ENCODE results near the gene SERPINB6. TPM values are rescaled to one million over a fixed set of nuclear protein-coding genes. Genes with fewer than 3 reads are reported as not detected.
"Not testable (repeated sequence)": the region's sequence is repeated elsewhere in the genome, so short reads cannot be mapped to it uniquely, and the experiment has no call there.

SERPINB6 gene
- polyA plus RNA-seq, 4 donors: 83.0 to 97.4 (median 84.7) TPM

- no peak for DNase-seq (ENCODE audit: low read depth in 4 of 4, low spot score in 3 of 4)
These were observed 54.3 kb downstream of the SERPINB6 start for GRCh38 chr6:2917065-2917464.

DNA sequence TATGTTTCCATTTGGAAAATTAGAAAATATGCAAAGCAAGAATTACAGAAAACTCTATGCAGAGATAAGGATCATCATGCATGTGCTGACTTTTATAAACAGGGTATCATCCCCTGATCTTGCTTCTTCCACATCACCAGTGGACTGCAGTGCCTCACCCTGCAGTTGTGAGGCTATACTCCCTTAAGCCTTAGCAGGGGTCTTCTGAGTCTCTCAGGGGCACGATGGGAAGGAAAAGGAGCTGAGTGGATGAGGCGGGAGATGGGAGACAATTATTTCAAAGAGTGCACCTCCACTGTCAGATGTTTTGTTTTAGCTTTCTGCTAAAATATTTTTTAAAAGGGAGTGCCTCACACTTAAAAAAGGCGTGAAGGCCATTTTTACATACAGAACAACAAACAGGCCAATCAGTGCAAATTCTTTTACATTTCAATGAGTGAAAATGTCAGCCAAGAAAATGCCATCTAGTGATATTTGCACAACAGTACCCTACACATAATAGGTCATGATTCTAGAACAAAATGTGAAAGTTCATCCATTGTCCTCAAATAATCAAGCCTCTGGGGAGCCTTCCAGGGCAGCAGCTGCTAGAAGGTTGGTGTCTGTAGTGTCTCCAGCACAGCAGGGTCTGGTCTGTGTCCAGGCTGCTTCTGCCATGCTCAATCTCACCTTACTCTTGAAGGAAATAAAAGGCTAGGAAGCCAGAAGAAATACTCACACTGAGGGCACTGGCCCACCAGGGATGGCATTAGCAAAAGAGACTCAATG is 55.0 kb downstream of the SERPINB6 start:
- no peak for DNase-seq (ENCODE audit: low read depth in 4 of 4, low spot score in 3 of 4)

GRCh38 chr6:2915150-2915549 is 56.2 kb downstream of the SERPINB6 start:
- no peak for DNase-seq (ENCODE audit: low read depth in 4 of 4, low spot score in 3 of 4)

- no peak for DNase-seq (ENCODE audit: low read depth in 4 of 4, low spot score in 3 of 4)
These were observed 57.1 kb downstream of the SERPINB6 start for GRCh38 chr6:2914318-2914660.

GRCh38 chr6:2913621-2914317 is 57.6 kb downstream of the SERPINB6 start:
- no peak for DNase-seq (ENCODE audit: low read depth in 4 of 4, low spot score in 3 of 4)

- DNase-seq (ENCODE audit: low read depth in 4 of 4, low spot score in 3 of 4): no peak
These were observed 60.2 kb downstream of the SERPINB6 start for GRCh38 chr6:2911171-2911570.

DNA sequence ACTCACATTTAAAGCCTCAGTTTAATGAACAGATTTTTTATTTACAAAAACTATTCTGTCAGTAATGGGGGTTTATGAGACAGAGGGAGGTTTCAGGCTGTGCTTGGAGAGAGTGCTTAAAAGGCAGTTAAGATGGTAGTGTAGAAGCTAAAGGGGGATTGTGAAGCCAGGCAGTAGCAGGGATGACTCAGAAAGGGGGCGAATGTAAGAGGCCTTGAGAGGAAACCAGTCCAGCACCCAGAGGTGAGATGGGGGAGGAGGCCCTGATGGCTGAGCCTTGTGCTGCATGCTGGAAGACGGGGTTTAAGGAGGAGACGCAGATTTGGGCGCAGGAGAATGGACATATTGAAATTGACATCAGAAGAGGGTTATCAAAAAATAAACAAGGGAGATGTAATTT is 61.6 kb downstream of the SERPINB6 start:
- DNase-seq (ENCODE audit: low read depth in 4 of 4, low spot score in 3 of 4): no peak

DNA sequence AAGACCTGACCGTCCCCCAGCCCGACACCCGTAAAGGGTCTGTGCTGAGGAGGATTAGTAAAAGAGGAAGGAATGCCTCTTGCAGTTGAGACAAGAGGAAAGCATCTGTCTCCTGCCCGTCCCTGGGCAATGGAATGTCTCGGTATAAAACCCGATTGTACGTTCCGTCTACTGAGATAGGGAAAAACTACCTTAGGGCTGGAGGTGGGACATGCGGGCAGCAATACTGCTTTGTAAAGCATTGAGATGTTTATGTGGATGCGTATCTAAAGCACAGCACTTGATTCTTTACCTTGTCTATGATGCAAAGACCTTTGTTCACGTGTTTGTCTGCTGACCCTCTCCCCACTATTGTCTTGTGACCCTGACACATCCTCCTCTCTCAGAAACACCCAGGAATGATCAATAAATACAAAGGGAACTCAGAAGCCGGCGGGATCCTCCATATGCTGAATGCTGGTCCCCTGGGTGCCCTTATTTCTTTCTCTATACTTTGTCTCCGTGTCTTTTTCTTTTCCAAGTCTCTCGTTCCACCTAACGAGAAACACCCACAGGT is 62.2 kb downstream of the SERPINB6 start:
- DNase-seq (ENCODE audit: low read depth in 4 of 4, low spot score in 3 of 4): not testable (repeated sequence)

DNA sequence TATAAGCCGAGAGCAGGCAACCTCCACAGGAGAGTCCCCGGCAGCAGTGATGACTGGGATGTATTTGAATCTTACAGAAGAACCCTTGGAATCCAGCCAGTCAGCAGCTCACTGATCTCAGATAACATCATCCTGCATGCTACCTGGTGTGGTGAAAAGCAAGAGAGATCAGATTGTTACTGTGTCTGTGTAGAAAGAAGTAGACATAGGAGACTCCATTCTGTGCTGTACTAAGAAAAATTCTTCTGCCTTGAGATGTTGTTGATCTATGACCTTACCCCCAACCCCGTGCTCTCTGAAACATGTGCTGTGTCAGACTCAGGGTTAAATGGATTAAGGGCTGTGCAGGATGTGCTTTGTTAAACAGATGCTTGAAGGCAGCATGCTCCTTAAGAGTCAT is 62.9 kb downstream of the SERPINB6 start:
- DNase-seq (ENCODE audit: low read depth in 4 of 4, low spot score in 3 of 4): not testable (repeated sequence)

DNA sequence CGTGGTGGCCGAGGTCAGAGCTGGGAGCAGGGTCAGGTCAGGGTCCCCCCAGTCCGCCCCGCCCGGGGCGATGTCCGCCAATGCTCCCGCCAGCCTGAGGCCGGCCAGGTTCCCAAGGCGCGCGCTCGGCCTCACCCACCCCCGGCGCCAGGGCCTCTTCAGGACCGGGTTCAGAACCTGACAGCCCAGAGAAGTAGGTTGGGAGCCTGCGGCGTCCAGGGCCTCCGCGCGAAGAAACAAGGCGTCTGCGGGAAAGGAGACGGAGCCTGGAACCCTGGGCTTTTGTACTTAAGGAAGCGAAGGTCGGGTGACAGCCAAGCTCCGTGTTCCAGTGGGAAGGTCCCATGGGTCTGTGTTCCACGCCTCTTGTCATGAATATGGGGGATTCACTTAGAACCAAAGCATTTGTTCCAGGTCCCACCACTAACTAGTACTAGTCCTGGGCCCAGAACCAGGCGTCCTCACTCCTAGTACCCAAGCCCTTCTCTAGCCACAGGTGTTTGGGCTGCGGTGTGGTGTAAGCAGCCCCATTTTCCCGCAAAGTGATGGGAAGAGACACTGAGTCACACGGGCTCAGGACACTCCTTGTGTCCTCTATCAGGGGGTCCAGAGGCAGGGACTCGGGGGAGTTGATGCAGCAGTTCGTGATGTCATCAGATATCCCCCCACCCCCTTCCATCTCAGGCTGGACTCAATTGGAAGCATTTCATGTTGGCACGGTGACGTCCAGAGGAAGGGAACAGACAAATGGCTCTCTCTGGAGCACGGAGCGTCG is 67.8 kb downstream of the SERPINB6 start:
- not testable (repeated sequence) for DNase-seq (ENCODE audit: low read depth in 4 of 4, low spot score in 3 of 4)

- DNase-seq (ENCODE audit: low read depth in 4 of 4, low spot score in 3 of 4): not testable (repeated sequence)
These were observed 69.5 kb downstream of the SERPINB6 start for GRCh38 chr6:2901645-2902502.

DNA sequence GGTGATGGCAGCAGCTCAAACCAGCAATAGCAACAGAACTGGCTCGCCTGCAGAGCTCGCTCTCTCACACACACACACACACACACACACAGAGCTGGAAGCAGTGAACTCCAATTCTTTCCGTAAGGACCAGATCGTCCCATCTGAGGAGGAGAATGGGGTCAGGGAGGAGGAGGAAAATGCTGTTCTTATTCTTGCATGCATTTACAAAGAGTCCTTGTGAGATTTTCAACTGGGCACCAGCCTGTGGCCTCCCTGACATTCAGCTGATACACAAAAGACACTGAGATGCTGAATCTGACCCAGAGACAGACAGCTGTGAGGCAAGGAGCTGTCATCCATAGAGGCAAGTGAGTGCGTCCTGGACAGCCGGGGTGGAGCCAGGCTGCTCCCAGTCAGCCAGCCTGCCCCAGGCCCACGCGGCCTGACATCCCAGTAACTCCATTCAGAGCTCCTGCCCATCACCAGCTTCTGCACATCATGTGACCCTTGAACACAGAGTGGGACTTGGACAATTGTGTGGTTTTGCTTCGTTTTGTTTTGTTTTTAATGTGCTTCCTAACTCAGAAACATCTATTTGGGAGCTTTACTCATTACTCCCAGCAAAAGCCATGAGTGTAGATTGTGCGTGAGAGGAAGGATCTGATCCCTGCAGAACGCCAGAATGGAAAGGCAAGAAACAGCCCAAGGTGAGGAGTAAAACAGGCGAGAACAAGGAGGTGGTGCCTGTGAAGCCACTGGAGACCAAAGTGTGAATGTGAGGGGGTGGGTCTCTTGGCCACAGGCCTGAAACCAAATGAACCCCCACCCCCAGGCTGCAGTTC is 70.3 kb downstream of the SERPINB6 start:
- no peak for DNase-seq (ENCODE audit: low read depth in 4 of 4, low spot score in 3 of 4)

DNA sequence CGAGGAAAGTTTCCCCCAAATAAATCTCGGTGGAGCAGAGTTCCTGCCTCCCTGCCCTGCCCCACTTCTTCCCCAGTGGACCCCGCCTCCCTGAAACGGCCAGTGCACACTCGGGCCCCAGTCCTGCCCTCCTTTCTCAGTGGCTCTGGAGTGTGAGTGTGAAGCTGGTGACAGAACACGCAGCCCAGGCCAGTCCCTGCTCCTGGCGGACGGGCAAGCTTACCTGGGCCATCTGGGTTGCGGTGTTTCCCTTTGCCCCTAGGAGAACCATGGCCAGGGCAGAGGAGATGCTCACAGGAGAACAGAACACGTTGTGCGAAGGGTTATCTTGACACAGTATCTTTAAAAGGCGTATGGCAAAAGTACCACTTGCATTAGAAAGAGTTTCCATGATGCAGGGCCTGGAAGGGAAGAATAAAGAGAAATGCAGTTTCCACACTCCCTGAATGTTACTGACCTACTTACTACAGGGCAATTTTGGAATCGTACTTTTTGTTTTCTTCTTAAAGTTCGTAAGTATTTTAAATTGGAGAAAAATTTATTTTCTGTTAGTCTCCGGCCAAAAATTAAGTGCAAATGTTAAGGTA is 71.1 kb downstream of the SERPINB6 start:
- DNase-seq (ENCODE audit: low read depth in 4 of 4, low spot score in 3 of 4): no peak

DNA sequence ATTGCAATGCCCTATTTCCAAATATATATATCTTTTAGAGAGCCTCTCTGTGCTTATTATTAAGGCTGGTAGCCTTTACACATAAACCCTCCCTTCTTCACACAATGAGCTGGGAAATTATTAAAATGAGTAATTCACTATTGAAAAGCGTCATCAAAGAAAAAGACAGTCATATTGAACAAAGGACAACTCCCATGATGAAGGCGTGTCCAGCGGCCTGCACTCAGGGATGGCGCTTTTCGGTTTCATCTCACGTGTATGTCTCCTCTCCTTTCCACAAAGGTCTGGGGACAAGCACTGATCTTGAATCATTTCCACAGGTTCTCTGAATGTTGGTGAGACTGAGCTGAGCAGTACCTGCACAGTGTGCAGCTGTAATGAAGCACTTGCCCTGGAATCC is 71.8 kb downstream of the SERPINB6 start:
- DNase-seq (ENCODE audit: low read depth in 4 of 4, low spot score in 3 of 4): no peak

Other genes starting within 250 kb of the SERPINB6 start
- gene MYLK4, start 220.6 kb downstream of the SERPINB6 start, polyA plus RNA-seq (ENCODE audit: insufficient read length in 4 of 4): 1 to 10 TPM in 3 of 4 donors, under 1 TPM in 1; 0.87 to 2.0 (median 1.3) TPM
- 10 to 100 TPM; 59.1 to 66.2 (median 60.6) TPM for gene WRNIP1, start 206.2 kb downstream of the SERPINB6 start, polyA plus RNA-seq (ENCODE audit: insufficient read length in 4 of 4)
- 10 to 100 TPM; 17.9 to 23.4 (median 21.8) TPM for gene SERPINB1, start 129.7 kb downstream of the SERPINB6 start, polyA plus RNA-seq (ENCODE audit: insufficient read length in 4 of 4)
- gene SERPINB9, start 68.3 kb downstream of the SERPINB6 start, polyA plus RNA-seq (ENCODE audit: insufficient read length in 4 of 4): 10 to 100 TPM; 10.5 to 16.1 (median 15.6) TPM
- 10 to 100 TPM; 52.2 to 88.3 (median 67.8) TPM for gene NQO2, start 28.3 kb upstream of the SERPINB6 start, polyA plus RNA-seq (ENCODE audit: insufficient read length in 4 of 4)
- 10 to 100 TPM; 23.5 to 28.6 (median 26.9) TPM for gene RIPK1, start 96.9 kb upstream of the SERPINB6 start, polyA plus RNA-seq (ENCODE audit: insufficient read length in 4 of 4)
- 10 to 100 TPM; 54.6 to 71.9 (median 67.3) TPM for gene BPHL, start 147.1 kb upstream of the SERPINB6 start, polyA plus RNA-seq (ENCODE audit: insufficient read length in 4 of 4)
- 10 to 100 TPM; 45.8 to 78.6 (median 59.0) TPM for gene TUBB2A, start 186.0 kb upstream of the SERPINB6 start, polyA plus RNA-seq (ENCODE audit: insufficient read length in 4 of 4)